Hematopoietic multipotent progenitor cell (in vitro differentiated cells): Measurements from ENCODE around the gene RPN2. TPM values are rescaled to one million over a fixed set of nuclear protein-coding genes. Genes with fewer than 3 reads are reported as not detected.

ENCODE experiments used
- DNase-seq, 3 donors: peaks; one replicate each; pipeline ENCODE4 v3.0.0-alpha.2; 2011 to 2015; ENCODE audit warnings: low read depth in 2 of 3, low spot score in 2 of 3
- total RNA-seq: library from RNA; depleted of rRNA; stranded (reverse); fragments of >200 nt; gene quantifications from one replicate; pipeline ENCODE4 v1.2.3, GENCODE V29; 2012

Gene RPN2
- total RNA-seq, 1 donor: 300 TPM

DNA sequence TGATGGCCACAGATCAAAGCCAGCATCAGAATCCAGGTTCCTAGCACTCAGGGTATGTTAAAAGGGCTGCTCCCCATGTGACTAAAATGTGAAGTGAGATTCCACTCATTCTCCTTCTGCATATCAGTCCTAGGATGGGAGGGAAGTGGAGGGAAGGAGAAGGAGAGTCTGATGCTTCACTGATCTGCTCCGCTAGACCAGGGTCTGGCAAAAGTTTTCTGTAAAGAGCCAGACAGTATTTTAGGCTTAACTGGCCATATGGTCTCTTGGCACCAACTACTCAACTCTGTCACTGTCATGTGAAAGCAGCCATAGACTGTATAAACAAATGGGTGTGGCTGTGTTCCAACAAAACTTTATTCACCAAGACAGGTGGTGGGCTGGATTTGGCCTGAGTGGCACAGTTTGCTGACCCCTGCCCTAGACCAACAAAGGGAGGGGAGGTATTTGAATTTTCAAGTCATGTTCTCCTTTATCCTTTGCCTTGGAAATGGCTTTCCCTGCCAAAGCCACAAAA is 59.9 kb downstream of the RPN2 start:
- no peak for DNase-seq

DNA sequence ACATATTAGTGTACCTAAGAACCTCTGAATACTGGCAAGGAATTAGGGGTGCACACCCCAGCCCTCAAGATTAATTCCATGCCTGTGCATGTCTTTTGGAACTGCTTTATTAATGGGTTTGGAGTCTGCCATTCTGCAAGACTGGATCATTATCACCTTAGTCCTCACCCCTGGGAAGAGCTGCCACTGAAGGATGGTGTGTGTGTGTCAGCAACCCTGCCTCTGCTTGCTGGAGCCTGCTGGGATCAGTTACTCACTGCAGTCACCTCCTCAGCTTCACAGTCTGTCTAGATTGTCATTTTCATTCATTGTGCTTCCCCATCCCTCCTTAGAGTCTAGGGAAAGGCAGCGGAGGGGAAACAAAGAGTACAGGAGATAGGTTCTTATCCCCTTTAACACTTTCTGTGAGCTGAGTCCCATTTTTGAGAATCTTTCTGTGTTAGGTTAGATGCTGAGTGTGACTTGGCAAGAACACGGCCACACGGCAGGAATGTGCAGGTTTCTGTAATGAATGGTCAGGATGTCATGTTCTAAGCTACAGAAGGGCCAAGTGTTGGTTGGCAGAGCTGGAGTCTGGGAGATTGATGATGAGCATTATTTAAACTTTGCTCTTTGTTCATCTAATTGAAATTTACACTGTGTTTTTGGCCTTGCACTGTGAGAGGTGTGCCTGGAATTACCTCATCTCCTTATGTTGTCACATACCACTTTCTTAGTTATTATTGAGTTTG is 61.4 kb downstream of the RPN2 start:
- DNase-seq: no peak

DNA sequence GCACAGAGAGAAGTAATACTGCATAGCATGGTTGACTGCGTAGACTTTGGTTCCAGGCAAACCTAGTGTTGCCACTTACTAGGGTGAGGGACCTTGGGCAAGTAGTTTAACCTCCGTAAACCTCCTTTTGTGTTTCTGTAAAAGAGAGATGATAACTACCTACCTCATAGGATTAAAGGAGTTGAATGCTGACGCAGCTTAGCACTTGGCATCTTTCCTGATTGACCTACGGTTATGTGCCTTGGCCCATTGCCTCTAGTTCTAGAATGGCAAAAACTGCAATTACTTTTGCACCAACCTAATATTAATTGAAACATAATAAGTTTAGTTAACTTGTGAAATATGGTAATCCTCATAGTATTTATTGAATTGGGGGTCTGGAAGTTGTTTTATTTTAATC is 63.4 kb downstream of the RPN2 start:
- no peak for DNase-seq

DNA sequence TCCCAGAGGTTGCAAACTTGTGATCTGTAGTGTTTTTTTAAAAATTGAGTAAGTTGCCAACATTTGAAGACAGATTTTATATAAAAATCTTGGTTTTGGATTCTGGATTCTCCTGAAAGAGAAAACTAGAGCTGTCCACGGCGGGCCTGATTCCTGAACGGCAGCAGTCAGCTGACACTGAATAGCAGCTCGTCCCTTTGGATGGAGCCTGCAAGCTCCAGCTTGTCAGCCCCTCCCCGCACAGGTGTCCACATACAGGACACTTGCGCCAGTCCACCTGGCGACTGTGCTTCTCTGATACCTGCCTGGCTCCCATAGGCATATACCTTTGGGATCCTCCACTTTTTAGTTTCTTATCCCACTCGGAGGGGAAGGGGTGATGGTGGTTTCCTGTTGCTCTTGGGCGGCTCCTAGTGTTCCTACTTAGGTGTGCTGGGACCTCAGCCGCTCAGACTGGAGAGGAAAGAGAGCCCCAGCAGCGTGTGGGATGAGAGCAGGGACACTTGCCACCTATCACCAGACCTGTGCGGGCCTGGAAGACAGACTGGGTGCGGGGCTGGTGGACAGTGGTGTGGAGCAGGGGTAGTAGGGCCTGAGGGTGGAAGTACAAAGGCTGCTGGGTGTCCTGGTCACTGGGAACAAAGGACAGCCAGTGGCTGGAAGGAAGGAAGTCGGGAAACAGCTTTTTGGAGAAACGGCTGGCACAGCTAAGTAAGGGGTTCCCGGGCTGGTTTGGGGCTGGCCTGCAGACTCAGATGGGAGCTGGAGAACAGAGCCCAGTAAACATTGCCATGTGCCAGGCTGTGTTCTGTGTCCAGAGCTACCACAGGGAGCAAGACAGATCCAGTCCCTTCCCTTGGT is 64.2 kb downstream of the RPN2 start:
- DNase-seq: no peak

DNA sequence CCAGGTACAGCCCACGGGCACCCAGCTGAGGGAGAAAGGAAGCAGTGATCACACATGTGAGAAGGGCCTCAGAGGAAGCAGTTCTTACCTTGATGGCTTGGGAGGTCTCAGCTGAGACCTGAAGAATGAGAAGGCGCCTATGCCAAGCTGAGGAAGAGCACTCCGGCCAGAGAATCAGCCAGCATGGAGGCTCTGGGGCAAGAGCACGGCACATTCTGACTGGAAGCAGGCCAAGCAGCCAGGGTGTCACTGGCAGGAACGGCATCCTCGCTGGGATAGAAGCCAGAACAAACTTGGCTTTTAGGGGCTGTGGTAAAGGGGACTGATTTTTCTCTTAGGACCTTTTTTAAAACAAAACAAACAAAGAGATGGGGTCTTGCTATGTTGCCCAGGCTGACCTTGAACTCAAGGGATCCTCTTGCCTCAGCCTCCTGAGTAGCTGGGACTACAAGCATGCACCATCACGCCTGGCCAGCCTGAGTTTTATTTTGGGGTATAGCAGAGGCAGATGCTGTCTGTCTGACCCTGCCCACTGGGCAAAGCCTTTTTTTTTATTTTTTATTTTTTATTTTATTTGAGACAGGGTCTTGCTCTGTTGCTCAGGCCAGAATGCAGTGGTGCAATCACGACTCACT is 64.9 kb downstream of the RPN2 start:
- DNase-seq: no peak

DNA sequence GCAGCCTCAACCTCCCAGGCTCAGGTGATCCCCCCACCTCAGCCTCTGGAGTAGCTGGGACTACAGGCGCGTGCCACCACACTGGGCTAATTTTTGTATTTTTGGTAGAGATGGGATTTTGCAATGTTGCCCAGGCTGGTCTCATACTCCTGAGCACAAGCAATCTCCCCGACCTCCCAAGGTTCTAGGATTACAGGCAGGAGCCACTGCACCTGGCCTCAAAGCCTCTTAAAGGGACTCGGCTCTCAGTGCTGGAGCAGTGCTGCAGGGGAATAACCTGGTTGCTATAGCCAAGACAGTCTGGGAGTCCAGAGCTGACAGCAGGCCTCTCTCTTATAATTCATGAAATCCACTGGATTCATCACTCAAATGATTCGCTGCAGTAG is 65.4 kb downstream of the RPN2 start:
- DNase-seq: no peak

DNA sequence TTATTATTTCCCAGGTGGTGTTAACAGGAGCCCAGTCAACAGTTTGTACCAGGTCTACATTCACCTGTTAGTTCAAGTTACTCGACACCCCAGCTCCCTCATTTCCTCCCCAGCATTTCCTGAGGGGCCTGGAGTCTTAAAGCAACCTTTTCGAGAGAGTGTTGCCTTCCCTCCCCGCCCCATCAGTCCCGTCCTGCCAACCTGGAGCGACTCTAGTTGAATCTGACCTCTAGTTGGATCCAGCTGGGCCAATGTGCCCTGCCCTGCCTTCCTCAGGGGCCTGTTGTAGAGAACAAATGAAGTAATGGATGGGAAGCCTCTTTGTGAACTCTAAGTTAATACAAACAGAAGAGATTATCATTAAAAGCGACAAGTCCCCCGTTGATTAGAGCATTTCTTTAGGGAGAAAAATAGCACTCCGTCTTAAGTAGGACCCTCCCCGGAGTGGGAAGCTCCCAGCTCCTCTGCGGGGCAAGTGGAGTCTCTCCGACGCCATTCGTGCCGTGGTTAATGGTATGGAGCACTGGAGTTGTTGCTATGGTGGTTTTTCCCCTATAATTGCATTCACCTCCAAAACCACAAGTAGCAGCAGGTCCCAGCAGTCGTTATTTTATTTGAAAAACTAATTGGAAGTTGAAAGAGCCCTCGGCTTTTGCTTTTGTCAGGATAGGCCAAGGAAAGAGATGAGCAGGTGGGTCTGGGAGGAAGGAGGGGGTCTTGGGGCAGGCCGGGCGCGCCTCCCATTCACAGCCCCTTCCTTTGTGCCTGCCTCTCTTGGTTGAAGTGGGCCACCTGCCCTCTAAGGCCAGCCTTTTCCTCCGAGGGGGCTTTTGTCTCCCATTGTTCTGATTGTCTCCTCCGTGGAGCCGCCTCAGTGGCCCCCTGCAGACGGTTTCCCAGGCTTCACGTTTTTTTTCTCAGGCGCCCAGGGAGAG is 66.4 kb downstream of the RPN2 start:
- DNase-seq: no peak

DNA sequence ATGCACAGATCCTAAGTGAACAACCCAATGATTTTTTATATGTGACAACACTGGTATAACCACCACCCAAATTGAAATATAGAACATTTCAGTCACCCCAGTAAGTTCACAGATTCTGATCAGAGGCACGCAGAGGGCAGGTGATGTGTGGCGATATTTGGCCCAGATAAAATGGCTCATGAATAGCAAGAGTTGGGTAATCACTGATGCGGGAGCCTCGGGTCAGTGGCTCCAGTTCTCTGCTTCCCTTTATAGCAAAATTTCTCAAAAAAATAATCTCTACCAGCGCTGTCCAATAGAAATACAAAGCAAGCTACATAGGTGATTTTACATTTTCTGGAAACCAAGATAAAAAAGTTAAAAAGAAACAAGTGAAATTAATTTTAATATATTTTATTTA is 67.6 kb downstream of the RPN2 start:
- DNase-seq: no peak

DNA sequence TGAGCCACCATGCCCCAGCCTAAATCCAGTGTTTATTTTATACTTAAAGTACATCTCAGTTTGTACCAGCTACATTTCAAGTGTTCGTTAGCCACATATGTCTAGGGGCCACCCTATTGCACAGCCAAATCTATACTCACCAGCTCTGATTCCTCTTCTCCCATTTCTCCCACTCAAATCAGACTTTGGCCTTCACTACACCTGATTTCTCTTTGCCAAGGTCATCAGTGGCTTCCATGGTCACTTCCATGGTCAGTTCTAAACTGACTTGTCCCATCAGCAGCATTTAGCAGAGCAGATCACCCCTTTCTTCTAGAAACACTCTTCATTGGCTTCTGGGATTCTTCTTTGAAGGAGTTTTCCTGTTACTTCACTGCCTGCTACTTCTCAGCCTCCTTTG is 68.4 kb downstream of the RPN2 start:
- no peak for DNase-seq

DNA sequence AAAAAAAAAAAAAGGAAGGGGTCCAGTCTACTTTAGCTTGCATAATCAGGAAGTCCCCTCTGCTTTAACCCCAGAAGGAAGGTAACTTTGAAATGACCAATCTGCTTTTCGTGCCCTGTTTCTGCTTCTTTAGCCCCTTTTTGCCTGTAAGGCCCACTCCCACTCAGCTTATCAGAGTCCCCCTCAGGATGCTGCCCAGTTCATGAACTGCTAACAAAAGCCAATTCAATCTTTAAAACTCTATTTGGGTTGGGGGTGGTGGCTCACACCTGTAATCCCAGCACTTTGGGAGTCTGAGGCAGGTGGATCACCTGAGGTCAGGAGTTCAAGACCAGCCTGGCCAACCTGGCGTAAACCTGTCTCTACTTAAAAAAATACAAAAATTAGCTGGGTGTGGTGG is 70.2 kb downstream of the RPN2 start:
- no peak for DNase-seq

DNA sequence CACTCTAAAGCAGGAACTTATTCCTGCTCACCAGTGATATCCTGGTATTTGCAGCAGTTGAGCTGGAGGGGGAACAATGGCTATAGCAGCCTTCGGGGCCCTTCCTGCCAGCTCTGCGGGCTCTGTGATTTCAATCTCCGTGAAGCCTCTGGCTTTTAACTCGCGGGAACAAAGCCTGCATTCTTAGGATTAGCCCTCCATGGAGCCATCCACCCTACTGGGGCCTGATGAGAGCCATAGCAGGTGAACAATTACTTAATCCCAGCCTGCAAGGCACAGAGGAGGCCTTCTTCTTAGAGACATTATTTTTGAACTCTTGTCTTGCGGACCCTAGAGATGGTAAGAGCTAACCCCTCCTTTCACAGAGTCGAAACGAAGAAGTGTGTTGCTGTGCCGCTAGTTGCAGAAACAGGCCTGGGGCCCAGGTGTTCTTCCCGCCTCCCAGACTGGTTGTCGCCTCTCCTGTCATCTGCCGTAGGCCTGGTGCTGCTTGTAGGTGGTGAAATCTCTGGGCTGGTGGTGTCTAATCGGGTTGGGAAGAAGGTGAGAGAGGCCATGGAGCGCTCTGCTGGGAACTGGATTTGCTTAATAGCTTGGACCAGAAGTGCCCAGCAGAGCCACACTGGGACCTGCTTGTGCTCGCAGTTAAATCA is 72.8 kb downstream of the RPN2 start:
- DNase-seq: no peak

DNA sequence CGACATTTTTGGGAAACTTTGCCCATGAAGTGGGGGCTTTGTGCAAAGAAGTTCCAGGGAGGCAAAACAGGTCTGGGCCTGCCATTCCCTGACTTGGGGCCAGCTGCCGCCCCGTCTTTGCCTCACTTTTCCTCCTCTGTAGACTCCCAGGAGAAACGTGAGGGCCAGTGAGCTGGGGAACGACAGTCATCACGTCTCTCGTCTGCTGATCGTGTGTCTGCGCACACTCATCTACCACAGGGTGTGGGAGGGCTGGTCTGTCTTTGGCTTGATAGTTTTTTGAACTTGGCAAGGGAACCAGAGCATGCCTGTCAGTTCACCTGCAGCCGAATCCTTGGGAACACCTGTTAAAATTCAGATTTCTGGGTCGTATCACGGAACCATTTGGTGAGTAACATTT is 74.0 kb downstream of the RPN2 start:
- DNase-seq: no peak

DNA sequence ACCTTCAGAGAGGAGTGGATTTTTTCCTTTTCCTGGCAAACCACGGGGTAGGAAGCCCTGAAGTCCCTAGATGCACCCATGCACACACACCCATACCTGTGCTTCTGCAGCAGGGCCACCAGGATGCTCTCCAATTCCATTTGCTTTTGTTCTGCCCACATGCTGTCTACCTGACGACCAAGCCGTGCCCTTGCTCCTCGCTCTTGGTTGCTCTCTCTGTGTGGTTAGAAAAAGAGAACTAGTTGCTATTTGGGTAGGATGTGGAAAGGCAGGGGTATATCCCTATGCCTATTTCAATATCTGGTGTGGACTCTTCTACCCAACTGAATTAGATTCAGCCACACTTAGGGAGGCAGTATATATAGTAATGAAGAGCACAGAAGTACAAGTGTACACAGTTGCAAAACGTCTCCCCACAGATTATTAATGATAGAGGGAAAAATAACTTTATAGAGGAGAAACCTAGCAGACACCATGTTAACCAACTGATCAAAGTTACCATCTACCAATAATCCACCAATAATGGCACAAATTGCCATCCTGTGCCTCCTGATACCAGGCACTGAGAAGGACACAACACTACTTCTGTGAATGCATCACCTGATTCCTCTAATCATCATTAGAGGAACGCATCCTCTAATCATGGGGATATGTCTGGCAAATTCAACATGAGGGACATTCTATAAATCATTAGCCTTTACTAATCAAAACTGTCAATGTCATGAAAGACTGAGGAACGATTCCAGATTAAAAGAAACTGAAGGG is 75.2 kb downstream of the RPN2 start:
- peak in 1 of 3 donors; percentile 12 for DNase-seq

DNA sequence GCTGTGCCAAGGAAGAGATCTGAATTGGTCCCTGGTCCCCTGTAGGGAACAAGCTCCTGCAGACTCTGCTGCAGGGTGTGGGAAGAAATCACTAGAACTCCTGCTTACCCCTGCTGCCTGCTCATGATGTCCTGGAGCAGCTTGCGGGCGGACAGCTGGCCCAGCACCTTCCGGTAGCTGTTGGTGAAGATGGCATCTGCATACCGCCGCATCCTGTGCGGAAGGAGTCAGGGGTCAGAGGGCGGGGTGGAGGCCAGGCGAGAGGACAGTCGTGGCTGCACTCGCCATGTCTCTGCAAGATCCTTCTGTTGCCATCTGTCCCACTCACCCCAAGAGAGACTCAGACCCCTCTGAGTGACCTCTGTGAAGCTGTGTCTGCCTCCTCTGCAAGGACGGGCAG is 77.2 kb downstream of the RPN2 start:
- DNase-seq: no peak

DNA sequence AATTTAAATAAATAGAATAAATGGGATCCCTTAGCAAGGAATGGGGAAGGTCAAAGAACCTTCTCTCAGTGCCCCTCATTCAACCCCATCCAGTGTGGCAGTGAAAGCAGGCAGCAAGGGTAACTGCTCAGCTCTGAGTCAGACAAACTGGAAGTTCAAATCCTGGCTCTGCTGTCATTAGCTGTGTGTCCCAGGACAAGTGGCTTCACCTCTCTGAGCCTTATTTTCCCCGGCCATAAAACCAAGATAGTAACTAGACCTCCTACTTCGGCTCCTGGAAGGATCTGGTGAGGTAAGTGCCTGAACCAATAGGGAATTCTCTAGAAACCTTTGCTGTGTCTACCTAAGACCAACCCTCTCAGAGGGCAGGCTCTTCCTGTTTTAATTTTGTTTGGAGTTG is 78.4 kb downstream of the RPN2 start:
- DNase-seq: no peak

DNA sequence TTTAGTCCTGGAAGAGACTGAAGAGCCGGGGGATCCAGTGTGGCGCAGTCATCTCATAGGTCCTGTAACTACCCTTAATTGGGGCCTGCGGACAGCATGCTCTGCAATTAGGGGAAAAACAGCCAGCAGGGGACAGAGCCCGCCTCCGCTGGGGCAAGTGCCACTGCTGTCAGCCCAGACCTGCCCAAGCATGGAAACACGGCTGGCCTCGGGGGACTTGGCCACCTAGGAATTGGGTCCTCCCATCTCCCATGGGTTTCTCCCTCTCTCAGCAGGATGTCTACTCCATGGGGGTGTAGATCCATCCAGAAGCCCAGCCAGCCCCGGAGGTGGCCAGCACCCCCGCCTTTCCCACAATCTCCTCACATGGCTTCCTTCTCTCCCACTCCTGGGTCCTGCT is 78.9 kb downstream of the RPN2 start:
- no peak for DNase-seq

DNA sequence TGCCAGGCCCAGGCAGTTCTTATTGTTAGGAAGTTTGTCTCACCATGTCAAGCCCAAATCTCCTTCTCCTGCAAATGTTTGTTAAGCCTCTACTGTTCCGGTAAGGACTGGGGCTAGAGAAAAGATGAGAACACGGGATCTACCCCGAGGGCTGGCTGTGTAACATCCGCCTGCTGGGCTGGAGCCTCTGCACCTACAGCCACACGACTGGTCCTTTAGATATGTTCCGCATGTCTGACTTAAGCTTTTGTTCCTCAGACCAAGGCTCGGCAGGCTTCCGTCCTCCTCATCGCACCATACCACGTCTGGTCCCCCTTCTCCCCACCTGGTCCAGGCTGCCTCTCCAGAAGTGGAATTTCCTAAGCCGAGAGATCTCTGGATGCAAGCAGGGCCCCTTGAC is 79.9 kb downstream of the RPN2 start:
- no peak for DNase-seq

DNA sequence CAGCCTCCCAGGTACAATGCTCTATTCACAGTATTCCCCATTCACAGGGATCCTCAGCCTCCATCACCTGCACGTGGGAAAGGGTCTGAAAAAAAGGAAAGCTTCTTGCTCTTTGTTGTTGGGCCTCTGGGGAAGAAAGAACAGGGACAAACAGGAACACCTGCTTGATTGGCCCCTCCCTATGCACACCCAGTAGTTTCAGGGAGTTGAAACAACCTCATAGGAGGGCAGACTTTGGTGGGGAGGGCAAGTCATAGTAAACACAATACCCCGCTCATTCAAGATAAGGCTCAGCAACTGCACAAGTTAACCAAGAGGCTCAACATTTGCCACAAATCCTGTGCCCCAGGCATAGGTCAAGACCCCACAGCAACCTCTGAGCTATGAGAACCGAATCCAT is 80.7 kb downstream of the RPN2 start:
- no peak for DNase-seq

DNA sequence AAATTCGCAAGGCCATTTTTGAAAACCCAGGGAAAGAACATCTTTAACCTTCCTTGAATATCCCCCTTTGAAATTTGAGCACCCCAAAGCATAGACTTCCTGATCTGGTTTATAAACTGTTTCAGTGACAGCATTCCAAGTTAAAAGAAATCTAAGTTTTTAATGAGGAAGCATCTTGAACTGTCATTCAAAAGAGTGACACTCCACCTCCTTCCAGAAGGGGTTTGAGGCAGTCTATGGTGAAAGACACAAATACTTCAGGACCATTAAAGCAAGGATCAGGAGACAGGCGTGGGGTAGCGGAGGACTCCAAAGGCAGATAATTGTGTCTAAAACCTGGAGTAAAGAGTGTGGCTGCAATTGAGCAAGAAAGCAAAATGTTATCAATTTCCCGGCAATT is 81.8 kb downstream of the RPN2 start:
- no peak for DNase-seq
